ENCODE data around the gene RLIM.
"Not testable (repeated sequence)": the region's sequence is repeated elsewhere in the genome, so short reads cannot be mapped to it uniquely, and the experiment has no call there.

Gene RLIM, protein sequence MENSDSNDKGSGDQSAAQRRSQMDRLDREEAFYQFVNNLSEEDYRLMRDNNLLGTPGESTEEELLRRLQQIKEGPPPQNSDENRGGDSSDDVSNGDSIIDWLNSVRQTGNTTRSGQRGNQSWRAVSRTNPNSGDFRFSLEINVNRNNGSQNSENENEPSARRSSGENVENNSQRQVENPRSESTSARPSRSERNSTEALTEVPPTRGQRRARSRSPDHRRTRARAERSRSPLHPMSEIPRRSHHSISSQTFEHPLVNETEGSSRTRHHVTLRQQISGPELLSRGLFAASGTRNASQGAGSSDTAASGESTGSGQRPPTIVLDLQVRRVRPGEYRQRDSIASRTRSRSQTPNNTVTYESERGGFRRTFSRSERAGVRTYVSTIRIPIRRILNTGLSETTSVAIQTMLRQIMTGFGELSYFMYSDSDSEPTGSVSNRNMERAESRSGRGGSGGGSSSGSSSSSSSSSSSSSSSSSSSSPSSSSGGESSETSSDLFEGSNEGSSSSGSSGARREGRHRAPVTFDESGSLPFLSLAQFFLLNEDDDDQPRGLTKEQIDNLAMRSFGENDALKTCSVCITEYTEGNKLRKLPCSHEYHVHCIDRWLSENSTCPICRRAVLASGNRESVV

DNA sequence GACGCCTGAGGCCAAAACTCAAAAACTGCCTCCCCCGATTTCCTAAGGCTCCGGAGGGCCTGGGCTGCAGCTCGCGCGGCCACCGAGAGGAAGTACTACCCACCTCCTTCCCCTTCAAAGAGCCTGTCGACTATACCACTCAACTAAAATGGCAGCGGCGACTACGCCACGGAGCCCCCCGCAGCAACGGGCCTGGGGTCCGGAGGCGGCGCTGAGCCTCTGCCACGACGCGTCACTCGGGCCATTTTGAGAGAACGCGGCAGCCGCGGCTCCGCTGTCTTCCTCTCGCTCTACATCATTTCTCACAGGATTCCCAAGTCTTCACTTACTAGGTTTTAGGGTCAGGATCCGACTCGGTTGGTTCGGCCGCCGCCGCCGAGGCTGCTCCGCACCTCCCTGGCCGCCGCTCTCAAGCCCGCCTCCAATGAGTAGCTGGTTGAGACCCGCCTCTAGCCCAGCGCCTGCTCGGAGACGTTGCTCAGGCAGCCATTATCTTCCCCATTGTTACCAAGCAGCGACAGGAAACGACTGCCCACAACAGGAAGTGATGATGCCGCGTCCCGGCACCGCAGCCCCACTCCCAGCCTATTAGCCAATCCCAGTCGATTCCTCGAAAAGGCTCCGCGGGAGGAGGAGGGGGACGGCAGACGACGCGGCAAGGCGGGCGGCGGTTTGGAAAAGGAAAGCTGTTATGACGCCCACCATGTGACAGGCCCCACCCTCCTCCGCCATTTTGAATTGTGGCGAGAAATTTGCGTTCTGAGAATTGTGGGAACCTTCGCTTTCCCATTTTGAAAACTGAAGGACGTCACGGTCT lies at the start of gene RLIM:
TSS of gene RLIM (minus strand) at position 532 of the 817 bp plus-strand sequence. CDS start 18,647 bp downstream, outside the sequence.
- in situ Hi-C loops (cut with MboI; ENCODE audit: low sequenced_read_pairs): no loop called here

DNA sequence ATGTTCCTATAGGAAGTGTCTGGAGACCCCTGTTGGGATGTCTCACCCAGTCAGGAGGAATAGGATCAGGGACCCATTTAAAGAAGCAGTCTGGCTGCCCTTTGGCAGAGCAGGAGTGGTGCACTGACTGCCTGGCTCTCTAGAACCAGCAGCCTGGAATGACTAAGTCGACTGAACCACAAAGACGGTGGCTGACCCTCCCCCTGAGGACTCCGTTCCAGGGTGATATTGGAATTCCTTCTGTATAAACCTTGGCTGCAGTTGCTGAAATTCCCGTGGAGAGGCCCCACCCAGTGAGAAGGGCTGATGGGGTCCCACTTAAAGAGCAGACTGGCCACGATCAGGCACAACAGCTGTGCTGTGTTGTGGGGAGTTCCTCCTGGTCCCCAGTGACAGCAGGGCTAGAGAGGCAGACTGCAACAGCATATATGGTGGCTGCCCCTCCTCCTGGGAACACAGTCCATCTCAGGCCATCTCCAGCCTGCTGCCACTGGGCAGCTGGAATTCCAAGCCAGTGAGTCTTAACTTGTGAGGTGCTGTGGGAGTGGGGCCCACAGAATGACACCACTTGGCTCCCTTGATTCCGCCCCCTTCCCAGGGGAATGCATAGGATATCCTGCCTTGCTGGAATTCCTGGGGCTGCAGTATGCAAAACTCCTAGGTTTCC lies 41.8 kb upstream of the RLIM start:
- in situ Hi-C loops (cut with MboI; ENCODE audit: low sequenced_read_pairs): no loop called here

DNA sequence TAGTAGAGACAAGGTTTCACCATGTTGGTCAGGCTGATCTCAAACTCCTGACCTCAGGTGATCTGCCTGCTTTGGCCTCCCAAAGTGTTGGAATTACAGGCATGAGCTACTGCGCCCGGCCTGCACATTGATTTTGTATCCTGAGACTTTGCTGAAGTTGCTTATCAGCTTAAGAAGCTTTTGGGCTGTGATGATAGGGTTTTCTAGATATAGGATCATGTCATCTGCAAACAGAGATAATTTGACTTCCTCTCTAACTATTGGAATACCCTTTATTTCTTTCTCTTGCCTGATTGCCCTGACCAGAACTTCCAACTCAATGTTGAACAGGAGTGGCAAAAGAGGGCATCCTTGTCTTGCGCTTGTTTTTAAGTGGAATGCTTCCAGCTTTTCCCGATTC lies 40.5 kb upstream of the RLIM start:
- in situ Hi-C loops (cut with MboI; ENCODE audit: low sequenced_read_pairs): not testable (repeated sequence)

DNA sequence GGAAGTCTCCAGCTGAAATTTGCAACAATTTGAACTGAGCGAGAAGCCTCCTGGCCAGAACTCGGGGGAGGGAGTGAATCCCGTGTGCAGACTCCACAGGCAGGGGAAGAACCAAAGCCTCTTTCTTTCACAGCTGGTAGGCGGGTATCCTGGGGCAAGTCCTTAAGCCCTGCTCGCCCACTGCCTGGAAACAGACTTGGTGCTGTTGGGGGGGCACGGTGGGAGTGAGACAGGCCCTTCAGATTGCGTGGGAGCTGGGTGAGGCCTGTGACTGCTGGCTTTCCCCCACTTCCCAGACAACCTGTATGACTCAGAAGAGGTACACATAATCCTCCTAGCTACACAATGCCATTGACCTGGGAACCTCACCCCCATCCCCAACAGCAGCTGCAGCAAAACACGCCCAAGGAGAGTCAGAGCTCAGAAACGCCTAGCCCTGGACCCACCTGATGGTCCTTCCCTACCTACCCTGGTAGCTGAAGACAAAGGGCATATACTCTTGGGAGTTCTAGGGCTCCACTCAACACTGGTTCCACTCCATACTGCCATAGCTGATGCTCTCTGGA lies 22.4 kb upstream of the RLIM start:
- in situ Hi-C loops (cut with MboI; ENCODE audit: low sequenced_read_pairs): no loop called here

DNA sequence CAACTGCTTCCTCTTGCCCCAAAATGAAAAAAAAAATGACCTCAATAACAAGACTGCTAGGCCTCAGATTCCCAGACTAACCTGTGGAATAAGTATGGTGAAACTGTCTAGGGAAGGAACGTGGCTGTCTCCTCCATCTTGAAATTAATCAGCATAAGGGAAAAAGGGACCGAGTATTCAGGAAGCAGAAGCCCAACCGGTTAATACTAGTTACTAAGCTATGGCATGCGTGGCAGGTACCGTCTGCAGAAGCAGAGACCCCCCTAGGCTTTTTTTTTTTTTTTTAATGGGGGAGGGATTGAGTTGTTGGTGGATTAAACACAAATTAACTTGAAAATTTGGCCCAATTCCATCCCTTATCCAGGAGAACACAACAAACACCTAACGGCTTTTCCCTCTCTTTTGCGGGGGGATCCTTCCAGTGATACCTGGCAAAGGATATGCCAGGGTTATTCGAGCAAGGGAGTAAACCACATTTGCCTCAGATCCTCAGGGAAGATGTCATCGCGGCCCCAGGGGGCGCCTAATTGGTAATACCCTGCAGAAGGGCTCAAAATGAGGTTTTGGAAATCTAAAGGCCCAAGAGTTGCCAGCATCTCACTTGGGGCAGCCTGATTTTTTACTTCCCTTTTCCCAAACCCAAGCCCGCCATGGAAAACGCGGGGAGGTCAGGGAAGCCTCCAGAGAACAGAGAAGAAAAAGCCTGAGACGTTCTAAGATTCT lies 893 bp downstream of the RLIM start:
- in situ Hi-C loops (cut with MboI; ENCODE audit: low sequenced_read_pairs): no loop called here

DNA sequence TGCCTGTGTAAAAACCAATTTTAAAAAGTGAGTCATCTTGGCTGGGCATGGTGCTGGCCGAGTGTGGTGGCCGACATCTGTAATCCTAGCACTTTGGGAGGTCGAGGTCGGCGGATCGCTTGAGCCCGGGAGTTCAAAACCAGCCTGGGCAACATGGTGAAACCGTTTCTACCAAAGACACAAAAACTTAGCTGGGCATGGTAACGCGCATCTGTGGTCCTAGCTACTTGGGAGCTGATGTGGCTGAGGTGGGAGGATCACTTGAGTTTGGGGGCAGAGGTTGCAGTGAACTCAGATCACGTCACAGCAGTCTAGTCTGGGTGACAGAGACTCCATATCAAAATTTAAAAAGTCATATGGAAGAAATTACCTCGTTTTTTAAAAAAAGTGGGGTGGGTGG lies 7.6 kb downstream of the RLIM start:
- in situ Hi-C loops (cut with MboI; ENCODE audit: low sequenced_read_pairs): no loop called here

DNA sequence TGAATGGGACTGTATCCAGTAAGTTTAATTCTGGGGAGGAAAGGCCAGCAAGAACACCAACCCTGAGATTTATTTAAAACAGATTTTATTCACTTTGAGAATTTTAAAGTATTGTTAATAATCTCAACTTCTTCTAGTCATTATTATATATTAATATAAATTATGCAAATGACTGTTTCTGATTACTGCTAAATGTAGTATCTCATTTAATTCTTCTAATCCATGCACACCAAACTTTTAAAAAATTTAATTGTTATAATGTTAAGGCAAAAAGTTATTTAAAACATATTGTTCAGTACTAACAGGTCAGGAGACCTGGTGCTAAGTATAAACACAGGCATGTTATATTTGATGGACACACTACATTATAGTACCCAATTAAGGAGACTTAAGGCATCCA lies 8.1 kb downstream of the RLIM start:
- in situ Hi-C loops (cut with MboI; ENCODE audit: low sequenced_read_pairs): no loop called here

DNA sequence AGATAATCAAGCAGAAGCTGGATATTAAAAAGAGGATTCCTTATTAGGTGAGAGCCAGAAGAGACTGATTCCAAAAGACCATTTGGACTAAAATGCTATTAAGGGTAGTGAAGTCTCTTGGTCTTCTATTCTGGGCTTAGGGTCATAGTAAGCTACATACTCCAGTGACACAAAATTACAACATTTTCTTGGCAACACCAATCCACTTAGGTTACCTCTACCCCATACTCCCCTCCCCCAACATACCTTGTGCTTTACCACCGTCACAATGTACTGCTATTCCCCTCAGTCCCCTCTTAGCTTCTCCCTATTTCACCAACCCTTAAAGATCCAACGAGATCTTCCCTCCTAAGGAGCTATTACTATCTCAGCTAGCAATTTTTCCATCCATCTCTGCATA lies 11.4 kb downstream of the RLIM start:
- in situ Hi-C loops (cut with MboI; ENCODE audit: low sequenced_read_pairs): no loop called here

DNA sequence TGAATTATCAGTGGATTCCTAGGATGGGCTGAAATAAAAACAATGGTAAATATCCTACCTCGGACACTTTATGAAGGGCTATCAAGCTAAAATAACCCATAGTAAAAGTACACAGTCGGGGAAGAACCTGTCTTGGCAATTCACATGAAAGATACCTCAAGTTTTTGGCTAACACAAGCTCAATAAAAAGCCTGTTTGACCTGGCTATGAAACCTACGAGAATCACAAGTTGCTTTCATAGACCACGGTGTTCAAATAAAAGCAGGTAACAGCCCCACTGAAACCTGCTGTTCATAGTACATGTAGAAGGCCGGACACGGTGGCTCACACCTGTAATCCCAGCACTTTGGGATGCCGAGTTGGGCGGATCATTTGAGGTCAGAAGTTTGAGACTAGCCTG lies 12.3 kb downstream of the RLIM start:
- in situ Hi-C loops (cut with MboI; ENCODE audit: low sequenced_read_pairs): no loop called here

DNA sequence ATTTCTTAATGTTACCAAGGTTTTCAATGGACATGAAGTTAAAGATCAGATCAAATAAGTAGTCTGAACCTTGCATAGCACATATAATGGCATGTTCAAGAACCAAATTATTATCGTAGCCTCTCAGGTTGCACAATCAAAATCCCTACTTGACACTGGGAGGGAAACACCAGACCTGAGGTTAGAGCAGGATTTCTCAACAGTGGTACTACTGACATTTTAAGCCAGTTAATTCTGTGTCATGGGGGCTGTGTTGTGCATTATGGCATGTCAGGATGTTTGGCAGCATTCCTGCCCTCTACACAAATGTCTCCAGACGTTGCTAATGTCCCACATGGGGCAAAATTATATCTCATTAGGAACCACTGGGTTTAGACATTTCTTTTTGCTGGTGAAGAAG lies 20.8 kb downstream of the RLIM start:
- in situ Hi-C loops (cut with MboI; ENCODE audit: low sequenced_read_pairs): no loop called here

DNA sequence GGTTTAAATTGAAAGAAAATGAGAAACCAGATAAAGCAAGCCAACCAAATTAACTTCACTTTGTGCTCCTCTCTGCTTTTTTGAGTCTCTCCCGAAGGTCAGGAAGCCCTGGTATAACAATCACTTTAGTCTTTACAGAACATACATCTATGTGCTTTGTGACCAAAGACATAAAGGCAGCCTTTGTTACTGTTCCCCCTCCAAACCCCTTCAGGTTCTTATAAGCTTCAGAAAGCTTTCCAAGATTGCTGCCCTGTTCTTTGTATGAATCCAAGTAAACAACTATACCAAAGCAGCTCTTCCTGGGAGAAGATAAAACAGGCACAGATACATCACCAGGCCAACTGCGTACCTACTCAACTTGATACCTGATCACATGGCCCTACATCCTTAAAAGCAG lies 28.7 kb downstream of the RLIM start:
- in situ Hi-C loops (cut with MboI; ENCODE audit: low sequenced_read_pairs): no loop called here

DNA sequence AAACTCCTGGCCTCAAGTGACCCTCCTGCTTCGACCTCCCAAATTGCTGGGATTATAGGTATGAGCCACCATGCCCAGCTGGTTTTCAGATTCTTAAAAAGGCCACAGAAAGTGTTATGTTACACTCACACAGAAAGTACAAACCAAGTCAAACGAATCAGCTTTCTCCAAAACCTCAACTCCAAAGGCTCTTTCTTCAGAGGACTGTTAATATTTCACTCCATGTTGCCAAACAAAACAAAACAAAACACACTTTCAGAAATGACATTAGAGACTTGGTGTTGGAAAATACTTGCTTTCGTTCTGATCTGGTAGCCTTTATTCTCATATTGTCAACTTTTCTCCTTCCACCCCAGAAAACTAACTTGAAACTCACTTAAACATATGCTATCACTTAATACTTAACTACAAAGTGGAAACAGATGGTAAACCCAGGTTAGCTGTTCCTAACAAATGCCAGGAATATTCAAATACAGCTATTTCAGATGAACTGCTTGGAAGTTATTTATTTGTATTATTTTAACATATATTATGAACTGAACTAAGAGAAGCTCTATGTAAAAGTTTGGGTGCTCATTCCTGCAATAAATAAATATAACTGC lies 34.7 kb downstream of the RLIM start:
- in situ Hi-C loops (cut with MboI; ENCODE audit: low sequenced_read_pairs): no loop called here

DNA sequence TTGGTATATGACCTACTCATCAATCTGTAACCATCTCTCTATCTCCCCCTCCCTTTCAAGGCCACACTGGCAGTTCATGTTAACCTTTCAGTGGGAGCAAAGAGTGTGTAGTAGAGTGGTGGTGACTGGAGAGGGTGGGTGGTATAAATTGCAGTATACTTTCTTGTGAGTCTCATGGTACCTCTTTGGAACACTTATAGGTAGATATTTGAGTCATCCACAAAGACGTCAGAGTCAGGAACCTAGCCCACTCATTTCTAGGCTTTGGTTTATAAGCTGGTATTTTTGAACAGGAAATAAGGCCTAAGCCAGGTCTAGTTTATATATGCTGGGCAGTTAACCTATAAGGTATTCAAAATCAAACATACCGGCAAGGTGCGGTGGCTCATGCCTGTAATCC lies 36.3 kb downstream of the RLIM start:
- in situ Hi-C loops (cut with MboI; ENCODE audit: low sequenced_read_pairs): no loop called here

DNA sequence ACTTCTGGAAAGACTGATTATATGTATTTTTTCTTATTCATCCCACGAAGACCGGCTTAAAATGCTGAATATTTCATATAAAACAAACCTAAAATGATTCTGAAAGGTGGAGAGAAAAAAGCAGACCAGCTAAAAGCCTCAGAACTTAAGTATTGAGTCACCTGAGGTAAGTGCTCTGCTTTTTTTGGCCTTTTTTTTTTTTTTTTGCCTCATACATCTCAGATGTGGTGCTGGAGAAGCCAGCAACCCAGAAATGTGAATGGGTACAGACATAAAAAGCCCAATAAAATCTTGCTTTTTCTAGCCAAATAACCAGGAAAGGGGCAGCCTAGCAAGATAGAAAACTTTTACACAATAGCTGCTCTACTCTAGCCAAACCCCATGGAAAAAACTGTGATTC lies 57.0 kb downstream of the RLIM start:
- in situ Hi-C loops (cut with MboI; ENCODE audit: low sequenced_read_pairs): no loop called here

DNA sequence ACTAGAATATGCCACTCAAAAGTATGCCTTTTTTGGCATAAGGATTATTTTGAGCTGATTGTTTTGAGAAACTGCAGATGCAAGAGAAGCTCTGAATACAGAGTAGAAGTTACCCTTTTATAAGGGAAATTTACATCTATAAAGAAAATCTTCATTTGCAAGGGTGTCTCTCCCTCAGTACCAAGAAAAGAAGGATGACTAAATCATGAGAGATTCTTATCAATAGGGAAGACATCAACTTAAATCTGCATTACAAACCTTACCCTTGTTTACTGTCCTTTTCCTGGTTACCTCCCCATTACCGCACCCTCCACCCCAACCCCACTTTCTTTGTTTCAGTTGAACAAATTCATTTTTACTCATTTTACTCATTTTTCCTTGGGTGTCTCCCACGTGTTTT lies 62.5 kb downstream of the RLIM start:
- in situ Hi-C loops (cut with MboI; ENCODE audit: low sequenced_read_pairs): no loop called here

DNA sequence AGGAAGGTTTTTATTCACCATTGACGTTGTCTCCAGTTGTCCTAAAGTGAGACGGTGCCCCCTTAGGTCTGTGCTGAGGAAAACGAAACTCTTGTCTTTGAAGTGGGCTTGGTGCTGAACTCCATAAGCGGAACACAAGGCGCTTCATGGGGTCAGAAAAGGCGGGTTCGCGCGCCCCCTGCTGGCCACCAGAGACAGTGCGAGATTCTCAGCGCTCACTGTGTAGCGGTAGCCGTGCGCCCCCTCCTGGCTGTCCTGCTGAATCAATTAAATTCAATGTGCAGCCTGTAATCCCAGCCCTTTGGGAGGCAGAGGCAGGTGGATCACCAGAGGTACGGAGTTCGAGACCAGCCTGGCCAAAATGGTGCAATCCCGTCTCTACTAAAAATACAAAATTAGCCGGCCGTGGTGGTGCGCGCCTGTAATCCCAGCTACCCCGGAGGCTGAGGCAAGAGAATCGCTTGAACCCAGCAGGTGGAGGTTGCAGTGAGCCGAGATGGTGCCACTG lies 64.1 kb downstream of the RLIM start:
- in situ Hi-C loops (cut with MboI; ENCODE audit: low sequenced_read_pairs): no loop called here

DNA sequence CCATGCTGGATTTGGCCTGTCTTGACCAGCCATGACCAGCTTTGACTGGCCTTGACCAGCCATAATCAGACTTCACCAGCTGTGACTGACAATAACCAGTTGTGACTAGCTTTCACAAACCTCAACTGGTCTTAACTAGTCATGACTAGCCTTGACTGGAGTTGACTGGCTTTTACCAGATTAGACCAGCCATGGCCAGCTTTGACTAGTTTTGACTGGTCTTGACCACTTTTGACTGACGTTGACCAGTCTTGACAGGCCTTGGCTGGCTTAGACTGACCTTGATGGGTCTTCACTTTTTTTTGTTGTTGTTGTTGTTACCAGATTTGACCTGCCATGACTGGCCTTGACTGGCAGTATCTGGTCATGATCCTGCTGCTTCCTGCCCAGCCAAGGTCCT lies 67.4 kb downstream of the RLIM start:
- in situ Hi-C loops (cut with MboI; ENCODE audit: low sequenced_read_pairs): no loop called here

DNA sequence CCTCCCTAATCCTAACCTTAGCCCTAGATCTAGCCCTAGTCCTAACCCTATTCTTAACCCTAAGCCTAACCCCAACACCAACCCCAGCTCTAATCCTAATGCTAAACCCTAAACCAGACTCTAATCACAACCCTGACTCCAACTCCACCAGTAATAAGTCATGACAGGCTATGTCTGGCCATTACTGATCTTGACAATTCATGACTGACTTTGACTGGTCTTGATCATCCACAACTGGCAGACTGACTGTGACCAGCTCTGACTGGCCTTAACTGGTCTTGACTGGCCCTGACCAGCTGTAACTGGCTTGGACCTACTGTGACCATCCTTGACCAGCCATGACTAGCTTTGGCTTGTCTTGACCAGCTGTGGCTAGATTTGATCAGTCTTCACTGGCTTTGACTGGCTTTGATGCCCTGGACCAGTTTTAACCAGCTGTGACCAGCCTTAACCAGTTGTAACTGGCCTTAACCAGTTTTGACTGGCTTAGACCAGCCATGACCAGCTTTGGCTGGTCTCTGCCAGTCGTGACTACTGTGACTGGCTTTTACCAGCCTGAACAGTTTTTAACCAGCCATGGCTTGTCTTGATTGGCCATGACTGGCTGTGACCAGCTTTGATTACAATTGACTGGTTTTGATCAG lies 68.4 kb downstream of the RLIM start:
- in situ Hi-C loops (cut with MboI; ENCODE audit: low sequenced_read_pairs): no loop called here

DNA sequence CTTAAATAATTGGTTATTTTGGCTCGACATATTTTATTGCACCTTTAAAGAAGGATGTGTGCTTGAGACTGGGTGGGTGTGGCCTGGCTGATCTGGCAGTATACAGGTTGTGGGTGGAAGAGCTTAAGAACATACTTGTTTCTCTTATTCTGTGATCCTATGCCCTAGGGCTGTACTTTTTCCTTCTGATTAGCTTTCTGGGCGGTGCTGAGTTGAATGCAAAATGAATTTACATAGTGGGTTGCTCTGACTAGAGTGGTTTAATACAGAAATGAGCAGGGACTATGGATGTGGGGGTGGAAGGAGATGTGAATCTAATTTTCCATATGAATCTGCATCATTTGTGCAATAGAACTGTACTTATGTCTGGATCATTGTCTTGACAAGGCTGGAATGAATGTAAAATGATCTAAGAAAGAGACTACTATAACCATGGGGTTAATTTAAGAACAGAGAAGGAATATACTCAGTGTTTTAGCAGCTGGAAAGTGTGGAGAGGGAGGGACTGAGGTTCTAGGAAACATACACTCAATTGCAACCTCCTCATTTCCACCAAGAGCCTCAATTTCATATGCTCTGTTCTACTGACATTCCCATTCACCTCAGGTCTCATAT lies 73.7 kb downstream of the RLIM start:
- in situ Hi-C loops (cut with MboI; ENCODE audit: low sequenced_read_pairs): no loop called here

Data from HL-60/S4 treated with phorbol 12-myristate 13-acetate at 8.2 ng/mL for 4 days and 3 days (cell line).